HUDEP-2 (cell line): ENCODE measurements around the gene LENG1.
"Not testable (repeated sequence)": the region's sequence is repeated elsewhere in the genome, so short reads cannot be mapped to it uniquely, and the experiment has no call there.

Experiments used
- DNase-seq, 76 experiments: peaks; one replicate each; lab custom pipeline; 2025; ENCODE audit not compliant: unreplicated experiment in 76 of 76; lab: John Stamatoyannopoulos, UW

Gene LENG1

DNA sequence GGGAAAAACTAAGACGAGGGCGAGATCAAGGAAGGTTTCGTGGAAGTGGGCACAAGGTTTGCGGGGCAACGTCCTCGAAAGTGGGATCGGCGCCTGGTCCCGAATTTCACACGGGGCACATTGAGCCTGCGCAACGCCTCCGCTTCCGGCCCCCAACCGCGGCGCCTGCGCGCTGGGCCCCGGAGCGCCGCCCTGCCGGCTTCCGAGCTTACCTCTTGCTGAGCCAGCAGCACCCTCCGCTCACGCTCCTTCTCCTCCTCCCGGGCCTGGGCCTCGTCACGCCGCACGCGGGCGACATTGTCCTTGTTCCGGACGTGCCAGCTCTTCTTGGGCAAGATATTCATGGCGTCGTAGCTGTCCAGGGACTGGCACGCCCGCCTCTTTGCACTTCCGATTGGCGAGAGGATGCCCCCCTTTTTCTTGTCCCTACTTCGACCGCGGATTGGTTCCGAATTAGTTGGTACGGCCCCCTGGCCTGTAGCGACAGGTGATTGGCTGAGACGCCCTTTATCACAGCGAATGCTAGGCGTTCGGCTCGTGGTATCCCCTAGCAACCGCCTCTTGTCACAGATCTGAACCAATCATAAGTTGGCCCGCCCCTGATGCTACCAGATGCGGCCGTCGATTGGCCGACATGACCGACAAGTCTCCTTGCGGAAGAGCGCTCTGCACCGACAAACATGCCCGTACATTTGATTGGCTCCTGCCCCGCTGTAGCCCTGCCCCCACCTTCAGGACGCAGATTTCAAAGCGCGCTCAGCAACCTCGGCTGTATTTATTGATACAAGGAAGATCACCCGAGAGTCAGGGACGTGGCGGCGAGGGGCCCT lies at the start of gene LENG1:
TSS of gene LENG1 (minus strand) at position 370 of the 830 bp plus-strand sequence. CDS start at position 344, 26 bp downstream.
- peak; percentile 93 to 100 (median 100) for DNase-seq

DNA sequence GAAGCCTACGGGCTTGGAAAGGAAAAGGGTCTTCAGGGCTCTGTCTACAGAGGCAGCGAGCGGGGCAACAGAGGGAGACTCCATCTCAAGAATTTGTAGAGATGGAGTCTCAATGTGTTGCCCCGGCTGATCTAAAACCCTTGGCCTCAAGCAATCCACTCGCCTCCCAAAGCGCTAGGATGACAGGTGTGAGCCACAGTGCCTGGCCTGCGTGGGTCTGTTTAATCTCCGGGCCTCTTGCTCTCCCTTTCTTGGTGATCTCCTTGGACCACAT lies 49.2 kb upstream of the LENG1 start:
- DNase-seq, result peak in 7 of 76 experiments; percentile 43 to 64 (median 55)

DNA sequence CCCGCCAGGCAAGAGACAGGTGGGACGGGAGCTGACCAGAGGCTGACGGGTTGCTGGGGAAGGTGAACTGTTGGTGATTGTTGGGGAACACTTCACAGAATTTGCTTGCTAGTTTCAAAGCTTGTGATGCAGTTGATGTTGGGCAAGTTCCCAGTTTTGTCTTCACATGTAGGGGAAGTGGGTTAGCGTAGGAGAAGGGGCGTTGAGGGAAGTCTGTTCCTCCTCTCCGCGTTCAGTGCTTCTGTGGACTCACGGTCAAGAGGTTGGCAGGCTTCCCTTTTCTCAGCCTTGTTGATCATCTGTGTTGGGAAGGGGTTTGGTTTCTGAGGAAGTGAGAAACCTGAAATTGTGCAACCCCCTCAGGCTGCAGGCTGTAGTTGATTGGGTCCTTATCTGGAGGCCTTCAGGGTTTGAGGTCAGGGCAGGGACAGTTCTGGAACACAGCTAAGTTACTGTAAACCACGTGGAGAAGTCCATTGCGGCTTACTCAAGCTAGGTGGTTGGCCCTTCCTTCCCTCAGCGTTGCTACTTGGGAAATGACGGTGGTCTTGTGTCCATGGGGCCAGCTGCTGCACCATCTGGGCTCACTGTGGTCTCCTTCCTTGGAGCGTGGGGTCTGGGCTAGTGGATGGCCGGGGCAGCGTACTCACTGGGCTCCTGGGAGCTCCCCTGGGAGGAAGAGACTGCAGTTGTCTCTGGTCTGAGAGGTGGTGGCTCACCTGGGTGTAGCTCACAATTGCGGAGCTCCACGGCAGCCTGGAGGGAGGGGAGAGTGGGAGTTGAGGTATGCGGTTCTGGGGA lies 48.7 kb upstream of the LENG1 start:
- DNase-seq, result peak in 73 of 76 experiments; percentile 56 to 96 (median 82)

DNA sequence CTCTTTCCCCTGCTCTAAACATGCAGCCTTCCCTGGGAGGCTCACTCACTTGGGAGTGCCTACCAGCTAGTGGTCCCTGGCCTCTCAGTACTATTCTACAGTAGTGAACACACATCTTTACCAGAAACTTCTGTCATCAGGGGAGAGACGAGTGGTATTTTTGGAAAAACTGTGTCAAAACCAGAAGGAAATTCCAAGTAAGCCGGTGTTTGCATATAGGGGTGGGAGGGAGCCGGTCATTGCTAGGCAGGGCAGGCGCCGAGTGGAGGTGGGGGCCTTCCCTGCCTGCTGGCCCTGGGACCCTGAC lies 48.1 kb upstream of the LENG1 start:
- DNase-seq, result no peak

DNA sequence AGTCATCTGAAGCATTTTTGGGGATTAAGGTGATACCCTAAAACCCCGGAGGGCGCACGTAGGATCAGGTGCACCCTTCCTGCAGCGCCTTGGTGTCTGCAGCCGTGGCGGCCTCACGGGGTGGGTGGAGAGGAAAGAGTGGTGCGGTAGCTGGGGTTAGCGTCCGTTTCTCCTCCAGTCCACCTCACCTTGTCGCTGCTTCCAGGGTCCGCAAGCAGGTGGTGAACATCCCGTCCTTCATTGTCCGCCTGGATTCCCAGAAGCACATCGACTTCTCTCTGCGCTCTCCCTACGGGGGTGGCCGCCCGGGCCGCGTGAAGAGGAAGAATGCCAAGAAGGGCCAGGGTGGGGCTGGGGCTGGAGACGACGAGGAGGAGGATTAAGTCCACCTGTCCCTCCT lies 47.7 kb upstream of the LENG1 start:
- not testable (repeated sequence) for DNase-seq

DNA sequence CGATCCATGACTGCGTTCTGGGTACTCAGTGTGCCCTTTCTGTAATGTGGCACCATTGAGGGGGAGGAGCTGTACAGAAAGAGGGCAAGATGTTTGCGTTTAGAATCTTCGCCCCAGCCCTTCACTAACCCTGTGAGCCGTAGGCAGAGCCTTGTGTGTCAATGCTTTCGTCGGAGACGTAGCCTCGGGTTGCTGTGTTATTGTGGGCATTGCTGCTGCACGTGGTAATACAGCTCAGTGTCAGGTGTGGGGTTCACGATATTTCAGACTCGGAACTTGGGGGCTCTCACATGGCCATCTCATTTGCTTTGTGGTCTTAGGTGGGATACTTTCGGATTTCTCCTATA lies 47.3 kb upstream of the LENG1 start:
- no peak for DNase-seq

- no peak for DNase-seq
These were observed 46.7 kb upstream of the LENG1 start for GRCh38 chr19:54206030-54206830.

DNA sequence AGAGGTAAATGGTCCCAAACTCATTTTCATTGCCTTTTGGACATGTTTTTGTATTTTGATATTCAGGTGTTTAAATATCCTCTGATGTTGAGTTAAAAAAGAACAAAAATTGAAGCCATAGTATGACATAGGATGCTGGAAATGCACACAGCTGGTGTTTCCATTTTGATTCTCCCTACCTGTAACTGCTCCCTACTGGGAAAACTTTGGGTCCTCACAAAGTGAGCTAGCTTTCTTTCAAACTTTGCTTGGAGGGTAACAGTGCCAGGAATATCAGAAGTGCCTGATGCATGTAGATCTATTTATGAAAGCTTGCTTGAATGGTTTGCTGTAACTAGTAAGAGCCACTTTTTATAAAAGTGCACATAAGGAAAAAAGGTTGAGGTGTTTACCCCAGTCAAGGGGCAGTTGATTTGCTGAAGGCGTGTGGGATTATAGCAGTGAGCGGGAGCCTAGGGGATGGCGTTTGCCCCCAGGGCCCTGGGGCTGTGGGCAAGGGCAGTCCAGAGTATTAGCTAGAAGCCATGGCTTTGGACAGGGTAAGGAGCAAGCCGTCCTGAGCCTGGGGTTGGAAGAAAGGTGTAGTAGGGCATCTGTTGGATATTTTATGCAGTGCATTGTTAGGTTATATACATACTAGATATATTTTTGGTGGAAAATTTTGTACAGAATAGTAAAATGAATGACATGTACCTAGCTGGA lies 45.4 kb upstream of the LENG1 start:
- DNase-seq, result no peak

- DNase-seq, result no peak
These were observed 43.7 kb upstream of the LENG1 start for GRCh38 chr19:54203151-54203611.

DNA sequence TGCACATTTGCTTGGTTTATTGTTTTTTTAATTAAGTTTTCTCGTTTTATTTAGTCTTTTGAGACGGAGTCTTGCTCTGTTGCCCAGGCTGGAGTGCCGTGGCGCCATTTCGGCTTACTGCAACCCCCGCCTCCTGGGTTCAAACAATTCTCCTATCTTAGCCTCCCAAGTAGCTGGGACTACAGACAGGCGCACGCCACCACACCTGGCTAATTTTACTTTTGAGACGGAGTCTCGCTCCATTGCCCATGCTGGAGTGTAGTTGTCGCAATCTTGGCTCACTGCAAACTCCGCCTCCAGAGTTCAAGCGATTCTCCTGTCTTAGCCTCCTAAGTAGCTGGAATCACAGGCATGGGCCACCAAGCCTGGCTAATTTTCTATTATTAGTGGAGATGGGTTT lies 42.5 kb upstream of the LENG1 start:
- no peak for DNase-seq

DNA sequence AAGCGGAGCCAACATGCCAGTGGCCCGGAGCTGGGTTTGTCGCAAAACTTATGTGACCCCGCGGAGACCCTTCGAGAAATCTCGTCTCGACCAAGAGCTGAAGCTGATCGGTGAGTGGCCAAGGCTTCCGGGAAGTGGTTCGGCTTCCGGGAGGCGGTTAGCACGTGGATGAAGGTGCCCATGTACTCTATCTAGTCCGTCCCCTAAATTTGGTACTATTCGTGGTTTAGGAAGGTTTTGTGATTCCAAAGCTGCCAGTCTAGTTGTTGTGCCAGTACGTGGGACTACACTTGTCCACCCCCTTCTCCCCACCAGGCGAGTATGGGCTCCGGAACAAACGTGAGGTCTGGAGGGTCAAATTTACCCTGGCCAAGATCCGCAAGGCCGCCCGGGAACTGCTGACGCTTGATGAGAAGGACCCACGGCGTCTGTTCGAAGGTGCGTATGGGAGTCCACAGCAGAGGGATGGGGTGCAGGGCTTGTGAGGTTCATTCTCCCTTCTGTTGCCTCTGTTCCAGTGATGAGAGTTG lies 41.7 kb upstream of the LENG1 start:
- no peak for DNase-seq

DNA sequence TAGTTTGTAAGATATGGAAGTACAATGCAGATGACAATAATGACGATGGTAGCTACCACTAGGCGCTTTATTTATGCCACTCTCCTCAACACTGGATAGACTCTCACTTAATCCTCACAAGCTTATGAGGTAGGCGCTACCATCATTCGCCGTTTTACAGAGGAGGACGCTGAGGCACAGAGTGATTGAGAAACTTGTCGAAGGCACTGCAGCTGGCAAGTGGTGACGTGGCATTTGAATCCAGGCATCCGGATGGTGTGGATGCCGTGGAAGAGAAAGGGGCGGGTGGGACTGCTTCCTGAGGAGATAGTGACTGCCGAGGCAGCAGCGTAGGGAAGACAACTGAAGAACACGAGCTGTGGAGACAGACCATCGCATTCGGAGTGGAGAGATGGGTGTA lies 39.9 kb upstream of the LENG1 start:
- DNase-seq, result no peak

- DNase-seq, result no peak
These were observed 37.6 kb upstream of the LENG1 start for GRCh38 chr19:54197121-54197520.

- no peak for DNase-seq
These were observed 37.0 kb upstream of the LENG1 start for GRCh38 chr19:54196536-54196935.

- not testable (repeated sequence) for DNase-seq
These were observed 34.9 kb upstream of the LENG1 start for GRCh38 chr19:54194463-54194862.

GRCh38 chr19:54193011-54193410 lies 33.5 kb upstream of the LENG1 start:
- no peak for DNase-seq

DNA sequence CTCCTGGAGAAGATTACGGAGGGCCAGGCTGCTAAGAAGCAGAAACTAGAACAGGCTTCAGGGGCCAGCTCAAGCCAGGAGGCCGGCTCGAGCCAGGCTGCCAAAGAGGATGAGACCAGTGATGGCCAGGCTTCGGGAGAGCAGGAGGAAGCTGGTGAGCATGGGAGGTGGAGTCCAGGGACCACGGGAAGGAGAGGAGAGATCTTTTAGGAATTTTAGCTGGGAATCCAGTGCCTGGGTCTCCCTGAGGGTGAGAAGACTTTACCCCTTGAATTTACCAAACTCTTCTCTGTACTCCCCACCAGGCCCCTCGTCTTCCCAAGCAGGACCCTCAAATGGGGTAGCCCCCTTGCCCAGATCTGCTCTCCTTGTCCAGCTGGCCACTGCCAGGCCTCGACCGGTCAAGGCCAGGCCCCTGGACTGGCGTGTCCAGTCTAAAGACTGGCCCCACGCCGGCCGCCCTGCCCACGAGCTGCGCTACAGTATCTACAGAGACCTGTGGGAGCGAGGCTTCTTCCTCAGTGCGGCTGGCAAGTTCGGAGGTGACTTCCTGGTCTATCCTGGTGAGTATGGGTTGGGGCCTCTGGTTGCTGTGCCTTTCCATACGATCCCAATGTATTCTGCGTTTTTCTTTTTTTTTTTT lies 32.4 kb upstream of the LENG1 start:
- no peak for DNase-seq

GRCh38 chr19:54191011-54191810 lies 31.7 kb upstream of the LENG1 start, which contains the start of gene TSEN34:
TSEN34 (plus strand) TSS chr19:54191308; CDS start chr19:54191365, 57 bp downstream.
- peak in 72 of 76 experiments; percentile 62 to 99 (median 90) for DNase-seq

DNA sequence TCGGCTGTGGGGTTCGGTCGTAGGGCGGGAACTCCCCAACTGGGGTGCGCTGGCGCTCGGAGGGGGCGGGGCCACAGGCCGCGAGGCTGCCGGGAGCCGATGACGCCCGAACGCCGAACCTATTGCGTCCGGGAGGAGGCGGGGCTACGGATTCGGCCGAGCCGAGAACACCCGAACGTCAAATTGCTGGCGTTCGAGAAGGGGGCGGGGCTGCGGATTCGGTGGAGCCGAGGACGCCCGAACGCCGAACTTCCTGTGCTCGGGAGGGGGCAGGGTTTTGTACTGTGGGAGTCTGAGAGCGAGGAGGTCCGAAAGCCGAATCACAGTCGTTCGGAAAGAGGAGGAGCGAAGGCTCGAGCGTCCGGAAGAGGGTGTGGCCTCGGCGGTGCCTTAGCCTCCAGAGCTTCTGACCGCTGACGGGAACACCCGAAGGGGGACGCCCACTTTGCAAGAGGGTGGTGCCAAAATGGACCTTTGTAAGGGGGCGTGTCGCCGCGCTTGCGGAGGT lies 31.0 kb upstream of the LENG1 start:
- peak; percentile 93 to 100 (median 100) for DNase-seq
